HEK293 (cell line): Measurements from ENCODE around the gene MYOG.

Experiments
- GLI2 ChIP-seq: fragments of 450-650 bp; formaldehyde crosslinking; IDR thresholded peaks from 2 replicates; pipeline ENCODE4; 2017; ENCODE audit warnings: missing biosample characterization, missing genetic modification characterization, low read depth, borderline replicate concordance
- KLF16 ChIP-seq: fragments of 450-650 bp; formaldehyde crosslinking; IDR thresholded peaks from 2 replicates; pipeline ENCODE4 v1.5.1; 2017; ENCODE audit warnings: missing biosample characterization, missing genetic modification characterization
- KLF7 ChIP-seq: fragments of 450-650 bp; formaldehyde crosslinking; IDR thresholded peaks from 2 replicates; pipeline ENCODE4 v1.5.1; 2016; ENCODE audit warnings: missing biosample characterization, missing genetic modification characterization, borderline replicate concordance
- RBAK ChIP-seq: fragments of 450-650 bp; formaldehyde crosslinking; IDR thresholded peaks from 2 replicates; pipeline ENCODE4 v1.5.1; 2016; ENCODE audit warnings: missing biosample characterization, missing genetic modification characterization
- SP2 ChIP-seq: fragments of 450-650 bp; formaldehyde crosslinking; IDR thresholded peaks from 2 replicates; pipeline ENCODE4 v1.5.1; 2016; ENCODE audit warnings: missing biosample characterization, missing genetic modification characterization
- ZBTB1 ChIP-seq: fragments of 450-650 bp; formaldehyde crosslinking; IDR thresholded peaks from 2 replicates; pipeline ENCODE4 v1.5.1; 2016; ENCODE audit warnings: missing biosample characterization, missing genetic modification characterization
- ZBTB10 ChIP-seq: fragments of 450-650 bp; formaldehyde crosslinking; IDR thresholded peaks from 2 replicates; pipeline ENCODE4 v1.5.1; 2016; ENCODE audit warnings: missing biosample characterization, missing genetic modification characterization
- ZBTB17 ChIP-seq: fragments of 450-650 bp; formaldehyde crosslinking; IDR thresholded peaks from 2 replicates; pipeline ENCODE4 v1.5.1; 2016; ENCODE audit warnings: missing biosample characterization, missing genetic modification characterization
- ZBTB6 ChIP-seq: fragments of 450-650 bp; formaldehyde crosslinking; IDR thresholded peaks from 2 replicates; pipeline ENCODE4 v1.5.1; 2017; ENCODE audit warnings: missing biosample characterization, missing genetic modification characterization
- ZNF112 ChIP-seq: fragments of 450-650 bp; formaldehyde crosslinking; IDR thresholded peaks from 2 replicates; pipeline ENCODE4 v1.5.0; 2017; ENCODE audit warnings: missing biosample characterization, missing genetic modification characterization
- ZNF121 ChIP-seq: fragments of 450-650 bp; formaldehyde crosslinking; IDR thresholded peaks from 2 replicates; pipeline ENCODE4 v1.5.1; 2016; ENCODE audit warnings: missing biosample characterization, missing genetic modification characterization
- ZNF155 ChIP-seq: fragments of 450-650 bp; formaldehyde crosslinking; IDR thresholded peaks from 2 replicates; pipeline ENCODE4 v1.5.1; 2016; ENCODE audit warnings: missing biosample characterization, missing genetic modification characterization
- ZNF16 ChIP-seq: fragments of 450-650 bp; formaldehyde crosslinking; IDR thresholded peaks from 2 replicates; pipeline ENCODE4 v1.5.1; 2016; ENCODE audit warnings: low read depth, missing biosample characterization, missing genetic modification characterization
- ZNF26 ChIP-seq: fragments of 450-650 bp; formaldehyde crosslinking; IDR thresholded peaks from 2 replicates; pipeline ENCODE4 v1.5.1; 2016; ENCODE audit warnings: missing biosample characterization, missing genetic modification characterization
- ZNF280C ChIP-seq: fragments of 450-650 bp; formaldehyde crosslinking; IDR thresholded peaks from 2 replicates; pipeline ENCODE4 v1.5.1; 2016; ENCODE audit warnings: missing biosample characterization, missing genetic modification characterization
- ZNF555 ChIP-seq: fragments of 450-650 bp; formaldehyde crosslinking; conservative IDR thresholded peaks from 2 replicates; pipeline ENCODE4 v1.5.1; 2017; ENCODE audit warnings: missing biosample characterization, mild to moderate bottlenecking, missing genetic modification characterization, inconsistent platforms
- ZNF561 ChIP-seq: fragments of 450-650 bp; IDR thresholded peaks from 2 replicates; pipeline ENCODE4 v1.5.1; 2018; ENCODE audit warnings: missing biosample characterization, missing genetic modification characterization, borderline replicate concordance
- ZNF600 ChIP-seq: fragments of 450-650 bp; formaldehyde crosslinking; IDR thresholded peaks from 2 replicates; pipeline ENCODE4 v1.5.1; 2016; ENCODE audit warnings: missing biosample characterization, missing genetic modification characterization
- ZNF776 ChIP-seq: fragments of 450-650 bp; formaldehyde crosslinking; IDR thresholded peaks from 2 replicates; pipeline ENCODE4 v1.5.0; 2017; ENCODE audit warnings: missing biosample characterization, missing genetic modification characterization, borderline replicate concordance
- ZNF777 ChIP-seq: fragments of 450-650 bp; formaldehyde crosslinking; IDR thresholded peaks from 2 replicates; pipeline ENCODE4 v1.5.1; 2017; ENCODE audit warnings: missing biosample characterization, missing genetic modification characterization, borderline replicate concordance
- ZSCAN4 ChIP-seq: fragments of 450-650 bp; formaldehyde crosslinking; IDR thresholded peaks from 2 replicates; pipeline ENCODE4 v1.5.1; 2017; ENCODE audit warnings: missing biosample characterization, missing genetic modification characterization
- ZXDB ChIP-seq: fragments of 450-650 bp; formaldehyde crosslinking; IDR thresholded peaks from 2 replicates; pipeline ENCODE4 v1.5.1; 2016; ENCODE audit warnings: missing biosample characterization, missing genetic modification characterization
- TF ChIP-seq, protein P1 (sequence below): fragments of 450-650 bp; formaldehyde crosslinking; conservative IDR thresholded peaks from 2 replicates; pipeline ENCODE4 v1.5.1; 2016; ENCODE audit warnings: low read depth, missing biosample characterization, missing genetic modification characterization
- TF ChIP-seq, protein P2 (sequence below): fragments of 450-650 bp; formaldehyde crosslinking; IDR thresholded peaks from 2 replicates; pipeline ENCODE4 v1.5.1; 2016; ENCODE audit warnings: missing biosample characterization, missing genetic modification characterization, borderline replicate concordance

The MYOG gene

GRCh38 chr1:203117611-203118575 lies 32.1 kb upstream of the MYOG start (continued):
- TF ChIP-seq, protein P1, sequence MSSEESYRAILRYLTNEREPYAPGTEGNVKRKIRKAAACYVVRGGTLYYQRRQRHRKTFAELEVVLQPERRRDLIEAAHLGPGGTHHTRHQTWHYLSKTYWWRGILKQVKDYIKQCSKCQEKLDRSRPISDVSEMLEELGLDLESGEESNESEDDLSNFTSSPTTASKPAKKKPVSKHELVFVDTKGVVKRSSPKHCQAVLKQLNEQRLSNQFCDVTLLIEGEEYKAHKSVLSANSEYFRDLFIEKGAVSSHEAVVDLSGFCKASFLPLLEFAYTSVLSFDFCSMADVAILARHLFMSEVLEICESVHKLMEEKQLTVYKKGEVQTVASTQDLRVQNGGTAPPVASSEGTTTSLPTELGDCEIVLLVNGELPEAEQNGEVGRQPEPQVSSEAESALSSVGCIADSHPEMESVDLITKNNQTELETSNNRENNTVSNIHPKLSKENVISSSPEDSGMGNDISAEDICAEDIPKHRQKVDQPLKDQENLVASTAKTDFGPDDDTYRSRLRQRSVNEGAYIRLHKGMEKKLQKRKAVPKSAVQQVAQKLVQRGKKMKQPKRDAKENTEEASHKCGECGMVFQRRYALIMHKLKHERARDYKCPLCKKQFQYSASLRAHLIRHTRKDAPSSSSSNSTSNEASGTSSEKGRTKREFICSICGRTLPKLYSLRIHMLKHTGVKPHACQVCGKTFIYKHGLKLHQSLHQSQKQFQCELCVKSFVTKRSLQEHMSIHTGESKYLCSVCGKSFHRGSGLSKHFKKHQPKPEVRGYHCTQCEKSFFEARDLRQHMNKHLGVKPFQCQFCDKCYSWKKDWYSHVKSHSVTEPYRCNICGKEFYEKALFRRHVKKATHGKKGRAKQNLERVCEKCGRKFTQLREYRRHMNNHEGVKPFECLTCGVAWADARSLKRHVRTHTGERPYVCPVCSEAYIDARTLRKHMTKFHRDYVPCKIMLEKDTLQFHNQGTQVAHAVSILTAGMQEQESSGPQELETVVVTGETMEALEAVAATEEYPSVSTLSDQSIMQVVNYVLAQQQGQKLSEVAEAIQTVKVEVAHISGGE (tag by site-specific recombination): no peak
- no peak for TF ChIP-seq ZNF16 (tag by site-specific recombination)
- TF ChIP-seq, protein P2, sequence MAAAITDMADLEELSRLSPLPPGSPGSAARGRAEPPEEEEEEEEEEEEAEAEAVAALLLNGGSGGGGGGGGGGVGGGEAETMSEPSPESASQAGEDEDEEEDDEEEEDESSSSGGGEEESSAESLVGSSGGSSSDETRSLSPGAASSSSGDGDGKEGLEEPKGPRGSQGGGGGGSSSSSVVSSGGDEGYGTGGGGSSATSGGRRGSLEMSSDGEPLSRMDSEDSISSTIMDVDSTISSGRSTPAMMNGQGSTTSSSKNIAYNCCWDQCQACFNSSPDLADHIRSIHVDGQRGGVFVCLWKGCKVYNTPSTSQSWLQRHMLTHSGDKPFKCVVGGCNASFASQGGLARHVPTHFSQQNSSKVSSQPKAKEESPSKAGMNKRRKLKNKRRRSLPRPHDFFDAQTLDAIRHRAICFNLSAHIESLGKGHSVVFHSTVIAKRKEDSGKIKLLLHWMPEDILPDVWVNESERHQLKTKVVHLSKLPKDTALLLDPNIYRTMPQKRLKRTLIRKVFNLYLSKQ: no peak
- 0 out of 2 replicates have a peak, but pooled peaks have one; percentile 61 for TF ChIP-seq ZNF561 (tag by site-specific recombination)
- TF ChIP-seq ZNF155 (tag by site-specific recombination): no peak
- no peak for TF ChIP-seq ZNF555 (tag by site-specific recombination)
- peak; percentile 69; the same call in 1 of the 2 replicates for TF ChIP-seq ZBTB17 (tag by site-specific recombination)
- no peak for TF ChIP-seq GLI2 (tag by site-specific recombination)
- 0 out of 2 replicates have a peak, but pooled peaks have one; percentile 10 for TF ChIP-seq SP2 (tag by site-specific recombination)
- no peak for TF ChIP-seq KLF16
- TF ChIP-seq RBAK (tag by site-specific recombination): no peak
- no peak for TF ChIP-seq ZNF112
- 0 out of 2 replicates have a peak, but pooled peaks have one; percentile 21 for TF ChIP-seq ZNF600
- no peak for TF ChIP-seq ZNF776 (tag by site-specific recombination)
- TF ChIP-seq ZXDB: no peak
- 0 out of 2 replicates have a peak, but pooled peaks have one; percentile 35 for TF ChIP-seq ZNF121 (tag by site-specific recombination)
- no peak; the same call in 1 of the 2 replicates for TF ChIP-seq KLF7 (tag by site-specific recombination)
- TF ChIP-seq ZNF777: no peak
- TF ChIP-seq ZSCAN4 (tag by site-specific recombination): no peak
- no peak for TF ChIP-seq ZBTB10 (tag by site-specific recombination)
- no peak for TF ChIP-seq ZBTB1
- no peak for TF ChIP-seq ZNF26 (tag by site-specific recombination)
- TF ChIP-seq ZNF280C (tag by site-specific recombination): no peak
- peak; percentile 79 for TF ChIP-seq ZBTB6
